Measurements from ENCODE around the gene PHF20.

DNA sequence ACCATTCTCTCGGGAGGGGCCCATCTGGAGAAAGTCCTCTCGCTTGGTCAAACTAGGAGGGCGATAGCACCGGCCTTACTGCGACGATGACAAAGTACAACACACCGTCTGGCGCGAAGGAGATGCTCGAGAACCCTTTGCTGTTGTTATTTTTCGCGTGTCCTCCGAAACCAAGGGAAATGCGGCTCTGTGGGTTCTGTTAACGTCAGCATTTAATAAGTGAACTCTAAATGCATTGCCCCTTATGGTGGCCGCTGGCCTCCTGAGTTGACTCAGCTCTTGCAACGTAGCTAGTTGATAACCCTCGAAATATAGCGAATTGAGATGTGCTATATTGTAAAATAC is 183.1 kb downstream of the PHF20 start:
- TF ChIP-seq, protein P1, sequence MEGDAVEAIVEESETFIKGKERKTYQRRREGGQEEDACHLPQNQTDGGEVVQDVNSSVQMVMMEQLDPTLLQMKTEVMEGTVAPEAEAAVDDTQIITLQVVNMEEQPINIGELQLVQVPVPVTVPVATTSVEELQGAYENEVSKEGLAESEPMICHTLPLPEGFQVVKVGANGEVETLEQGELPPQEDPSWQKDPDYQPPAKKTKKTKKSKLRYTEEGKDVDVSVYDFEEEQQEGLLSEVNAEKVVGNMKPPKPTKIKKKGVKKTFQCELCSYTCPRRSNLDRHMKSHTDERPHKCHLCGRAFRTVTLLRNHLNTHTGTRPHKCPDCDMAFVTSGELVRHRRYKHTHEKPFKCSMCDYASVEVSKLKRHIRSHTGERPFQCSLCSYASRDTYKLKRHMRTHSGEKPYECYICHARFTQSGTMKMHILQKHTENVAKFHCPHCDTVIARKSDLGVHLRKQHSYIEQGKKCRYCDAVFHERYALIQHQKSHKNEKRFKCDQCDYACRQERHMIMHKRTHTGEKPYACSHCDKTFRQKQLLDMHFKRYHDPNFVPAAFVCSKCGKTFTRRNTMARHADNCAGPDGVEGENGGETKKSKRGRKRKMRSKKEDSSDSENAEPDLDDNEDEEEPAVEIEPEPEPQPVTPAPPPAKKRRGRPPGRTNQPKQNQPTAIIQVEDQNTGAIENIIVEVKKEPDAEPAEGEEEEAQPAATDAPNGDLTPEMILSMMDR (conservative IDR thresholded peaks at IDR 0.05): no peak
- peak; percentile 11; the same call in 1 of the 2 replicates for TF ChIP-seq ZFX (IDR thresholded peaks at IDR 0.05)

All from C4-2B (cell line).